ENCODE measurements around the gene SLC9A7. TPM values are rescaled to one million over a fixed set of nuclear protein-coding genes. Genes with fewer than 3 reads are reported as not detected.
A peak's percentile ranks its signal among the peaks of the same experiment; 100 is the strongest.

SLC9A7 gene
- total and polyA plus RNA-seq, 8 donors = 2.2 to 16.0 (median 6.3) TPM

DNA sequence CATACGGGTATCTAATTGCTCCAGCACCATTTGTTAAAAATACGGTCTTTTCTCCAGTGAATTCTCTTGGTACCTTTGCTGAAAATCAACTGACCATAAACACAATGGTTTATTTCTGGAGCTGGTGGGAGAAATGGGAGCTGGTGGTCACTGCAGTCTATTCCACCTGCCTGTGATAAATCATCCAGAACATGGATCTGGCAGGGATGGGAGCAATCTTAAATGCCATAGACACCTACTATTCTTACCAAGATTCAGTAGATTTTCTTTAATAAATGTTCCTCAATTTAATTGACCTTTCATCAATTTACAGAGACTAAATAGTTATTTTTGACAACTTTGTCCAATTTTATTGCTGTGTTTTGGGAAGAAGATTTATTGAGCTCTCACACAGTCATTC, 68.1 kb downstream of the SLC9A7 start:
- intact Hi-C loops (cut with DNase I) = no loop called here
- Histone ChIP-seq H3K4me1 (no peaks in the 10 kb centered on the region), H3K4me3 (no peak overlapping the region), H3K36me3 (no peaks in the 10 kb centered on the region), H3K27ac (no peak overlapping the region), H3K27me3 (no peaks in the 10 kb centered on the region), H3K9me3 (no peaks in the 10 kb centered on the region)
- WGBS, 2 donors = 86 to 97% methylated on average over 2 of the region's 2 CpGs
- no peak for FAIRE-seq
- ATAC-seq = no peak
- DNase-seq = no peak
- TF ChIP-seq, protein P1, sequence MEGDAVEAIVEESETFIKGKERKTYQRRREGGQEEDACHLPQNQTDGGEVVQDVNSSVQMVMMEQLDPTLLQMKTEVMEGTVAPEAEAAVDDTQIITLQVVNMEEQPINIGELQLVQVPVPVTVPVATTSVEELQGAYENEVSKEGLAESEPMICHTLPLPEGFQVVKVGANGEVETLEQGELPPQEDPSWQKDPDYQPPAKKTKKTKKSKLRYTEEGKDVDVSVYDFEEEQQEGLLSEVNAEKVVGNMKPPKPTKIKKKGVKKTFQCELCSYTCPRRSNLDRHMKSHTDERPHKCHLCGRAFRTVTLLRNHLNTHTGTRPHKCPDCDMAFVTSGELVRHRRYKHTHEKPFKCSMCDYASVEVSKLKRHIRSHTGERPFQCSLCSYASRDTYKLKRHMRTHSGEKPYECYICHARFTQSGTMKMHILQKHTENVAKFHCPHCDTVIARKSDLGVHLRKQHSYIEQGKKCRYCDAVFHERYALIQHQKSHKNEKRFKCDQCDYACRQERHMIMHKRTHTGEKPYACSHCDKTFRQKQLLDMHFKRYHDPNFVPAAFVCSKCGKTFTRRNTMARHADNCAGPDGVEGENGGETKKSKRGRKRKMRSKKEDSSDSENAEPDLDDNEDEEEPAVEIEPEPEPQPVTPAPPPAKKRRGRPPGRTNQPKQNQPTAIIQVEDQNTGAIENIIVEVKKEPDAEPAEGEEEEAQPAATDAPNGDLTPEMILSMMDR (IDR thresholded peaks at IDR 0.05) = no peak

DNA sequence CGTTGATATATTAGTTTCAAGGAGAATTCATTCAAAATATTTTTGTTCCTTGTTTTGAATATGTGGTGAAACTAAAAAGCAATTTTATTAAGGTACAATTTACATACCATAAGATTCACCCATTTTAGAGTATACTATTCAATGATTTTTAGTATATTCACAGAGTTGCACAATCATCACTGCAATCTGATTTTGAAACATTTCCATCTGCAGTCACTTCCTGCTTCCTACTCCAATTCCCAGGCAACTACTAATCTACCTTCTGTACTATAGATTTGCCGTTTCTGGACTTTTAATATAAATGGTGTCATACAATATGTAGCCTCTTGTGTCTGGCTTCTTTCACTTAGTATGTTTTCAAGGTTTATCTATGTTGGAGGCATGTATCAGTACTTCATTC, 71.3 kb downstream of the SLC9A7 start:
- Histone ChIP-seq H3K27ac (no peak overlapping the region), H3K27me3 (no peaks in the 10 kb centered on the region), H3K9me3 (no peaks in the 10 kb centered on the region), H3K36me3 (no peaks in the 10 kb centered on the region), H3K4me1 (no peaks in the 10 kb centered on the region), H3K4me3 (no peak overlapping the region)
- 21 to 26% methylated on average over 2 of the region's 2 CpGs for WGBS, 2 donors
- FAIRE-seq (peak; percentile 26), DNase-seq (no peak), ATAC-seq (no peak)
- intact Hi-C loops (cut with DNase I) = no loop called here
- TF ChIP-seq, protein P1 (IDR thresholded peaks at IDR 0.05) = no peak

DNA sequence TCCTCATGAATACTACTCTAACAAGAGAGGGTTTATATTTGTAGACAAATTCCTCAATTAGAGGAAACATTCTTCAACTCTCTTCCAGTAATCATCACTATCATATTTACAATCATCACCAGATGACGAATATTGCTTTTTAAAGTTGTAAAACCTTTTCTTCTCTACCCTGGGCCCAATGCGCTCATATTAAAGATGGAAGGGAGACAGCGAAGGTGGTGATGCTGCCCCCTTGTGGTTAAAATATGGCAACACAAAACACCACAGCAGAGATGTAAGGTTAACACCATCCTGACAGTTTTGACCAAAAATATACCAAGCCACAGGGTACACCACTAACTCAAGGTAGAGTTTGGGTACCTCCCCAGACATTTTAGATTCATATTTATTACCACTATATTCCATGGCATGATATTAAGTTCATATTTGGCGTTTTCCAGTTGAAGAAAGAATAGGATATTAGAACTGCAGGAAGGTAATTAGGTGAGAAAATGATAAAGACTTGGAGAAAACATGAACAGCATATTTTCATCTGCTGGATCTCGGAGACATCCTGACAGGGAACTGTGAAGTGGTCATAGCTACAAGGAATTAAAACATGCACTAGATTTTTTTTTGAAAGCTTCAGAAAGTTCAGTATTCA, 72.8 kb downstream of the SLC9A7 start:
- TF ChIP-seq, protein P1 (IDR thresholded peaks at IDR 0.05) = peak; percentile 35 to 76 (median 66)
- intact Hi-C loops (cut with DNase I) = no loop called here
- H3K27ac ChIP-seq = no peak overlapping the region
- no peak for FAIRE-seq
- H3K27me3 ChIP-seq = no peaks in the 10 kb centered on the region
- DNase-seq = peak in 1 of 6 donors; percentile 20
- no peaks in the 10 kb centered on the region for H3K36me3 ChIP-seq
- 30 to 47% methylated on average over 5 of the region's 5 CpGs for WGBS, 2 donors
- H3K4me3 ChIP-seq = no peak overlapping the region
- no peaks in the 10 kb centered on the region for H3K4me1 ChIP-seq
- peak in 3 of 4 donors; percentile 64 to 73 (median 68) for ATAC-seq
- H3K9me3 ChIP-seq = no peaks in the 10 kb centered on the region

DNA sequence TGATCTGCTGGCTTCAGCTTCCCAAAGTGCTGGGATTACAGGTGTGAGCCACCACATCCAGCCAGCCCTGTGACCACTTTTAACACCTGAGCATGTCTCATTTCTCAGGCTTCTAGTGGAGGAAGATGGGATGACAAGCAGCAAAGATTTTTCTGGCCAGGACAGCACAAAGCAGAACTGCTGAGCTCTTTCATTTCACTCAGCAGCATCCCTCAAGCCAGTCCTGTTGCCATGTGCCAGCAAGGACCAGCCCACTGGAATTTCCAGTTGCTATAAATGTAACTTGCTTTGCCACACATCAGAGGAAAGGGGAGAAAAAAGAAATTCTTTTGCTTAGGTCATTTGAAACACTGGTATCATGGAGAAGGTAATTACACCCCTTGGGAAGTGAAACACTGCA, 75.9 kb downstream of the SLC9A7 start:
- Histone ChIP-seq H3K4me1 (no peaks in the 10 kb centered on the region), H3K4me3 (no peak overlapping the region), H3K27ac (no peak overlapping the region), H3K36me3 (no peaks in the 10 kb centered on the region), H3K27me3 (no peaks in the 10 kb centered on the region), H3K9me3 (no peaks in the 10 kb centered on the region)
- intact Hi-C loops (cut with DNase I) = no loop called here
- ATAC-seq (no peak), FAIRE-seq (no peak), DNase-seq (no peak)
- TF ChIP-seq, protein P1 (IDR thresholded peaks at IDR 0.05) = no peak

DNA sequence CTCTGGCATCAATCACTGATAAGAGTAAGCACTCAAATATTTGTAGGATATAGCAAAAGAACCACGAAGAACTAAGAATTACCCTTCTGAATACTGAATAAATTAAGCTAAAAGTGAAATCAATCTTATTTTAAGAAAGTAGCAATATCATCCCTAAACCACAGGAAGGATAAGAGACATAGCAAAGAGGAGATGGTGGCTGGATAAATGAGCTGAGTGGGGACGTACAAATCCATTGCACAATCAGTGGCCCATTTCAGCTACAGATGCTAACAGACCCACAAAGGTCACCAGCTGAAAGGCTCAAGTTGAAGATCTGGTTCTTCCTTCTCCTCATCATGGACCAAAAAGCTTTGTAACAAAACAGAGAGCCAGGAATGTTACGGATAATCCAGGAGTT, 77.1 kb downstream of the SLC9A7 start:
- Histone ChIP-seq H3K4me1 (no peaks in the 10 kb centered on the region), H3K4me3 (no peak overlapping the region), H3K9me3 (no peaks in the 10 kb centered on the region), H3K36me3 (no peaks in the 10 kb centered on the region), H3K27me3 (no peaks in the 10 kb centered on the region), H3K27ac (no peak overlapping the region)
- no peak for DNase-seq
- 59 to 65% methylated on average over 3 of the region's 3 CpGs for WGBS, 2 donors
- no peak for FAIRE-seq
- TF ChIP-seq, protein P1 (IDR thresholded peaks at IDR 0.05) = no peak
- ATAC-seq = no peak
- intact Hi-C loops (cut with DNase I) = no loop called here

All from pancreas (tissue), 10 donors.